HEK293 (cell line): Measurements from ENCODE around the gene ZFYVE1.

Source experiments
- CTCF ChIP-seq: fragments of 450-650 bp; formaldehyde crosslinking; IDR thresholded peaks from 2 replicates; pipeline ENCODE4 v1.5.1; 2016; ENCODE audit warnings: missing biosample characterization, missing genetic modification characterization
- INSM2 ChIP-seq: fragments of 450-650 bp; formaldehyde crosslinking; IDR thresholded peaks from 2 replicates; pipeline ENCODE4 v1.5.1; 2016; ENCODE audit warnings: missing biosample characterization, missing genetic modification characterization
- REST ChIP-seq: fragments of 450-650 bp; formaldehyde crosslinking; IDR thresholded peaks from 2 replicates; pipeline ENCODE4 v1.5.1; 2016; ENCODE audit warnings: missing biosample characterization, missing genetic modification characterization
- YY1 ChIP-seq: fragments of 450-650 bp; formaldehyde crosslinking; IDR thresholded peaks from 2 replicates; pipeline ENCODE4 v1.5.1; 2018; ENCODE audit warnings: missing biosample characterization, missing genetic modification characterization
- ZBTB21 ChIP-seq: fragments of 450-650 bp; formaldehyde crosslinking; IDR thresholded peaks from 2 replicates; pipeline ENCODE4 v1.5.1; 2017; ENCODE audit warnings: missing biosample characterization, missing genetic modification characterization
- ZBTB44 ChIP-seq: fragments of 450-650 bp; IDR thresholded peaks from 2 replicates; pipeline ENCODE4 v1.5.1; 2018; ENCODE audit warnings: missing biosample characterization, mild to moderate bottlenecking, missing genetic modification characterization
- ZNF121 ChIP-seq: fragments of 450-650 bp; formaldehyde crosslinking; IDR thresholded peaks from 2 replicates; pipeline ENCODE4 v1.5.1; 2016; ENCODE audit warnings: missing biosample characterization, missing genetic modification characterization
- ZNF146 ChIP-seq: fragments of 450-650 bp; formaldehyde crosslinking; IDR thresholded peaks from 2 replicates; pipeline ENCODE4 v1.5.1; 2016; ENCODE audit warnings: missing biosample characterization, missing genetic modification characterization
- ZNF175 ChIP-seq: fragments of 450-650 bp; formaldehyde crosslinking; IDR thresholded peaks from 2 replicates; pipeline ENCODE4 v1.5.1; 2016; ENCODE audit warnings: missing biosample characterization, missing genetic modification characterization
- ZNF19 ChIP-seq: fragments of 450-650 bp; formaldehyde crosslinking; IDR thresholded peaks from 2 replicates; pipeline ENCODE4; 2016; ENCODE audit warnings: missing biosample characterization, missing genetic modification characterization, low read depth
- ZNF274 ChIP-seq, 2 experiments: fragments of 200-500 bp in 1 of 2; fragments of 450-650 bp in 1 of 2; sonication (Bioruptor generic) in 1 of 2; formaldehyde crosslinking in 1 of 2; IDR thresholded peaks; 2 replicates each; pipeline versions ENCODE4 v1.5.1 to v1.6.1; 2014 to 2016; ENCODE audit warnings: borderline replicate concordance in 1 of 2, inconsistent platforms in 1 of 2, low read length in 1 of 2, missing biosample characterization in 1 of 2, missing genetic modification characterization in 1 of 2
- ZNF501 ChIP-seq: fragments of 450-650 bp; formaldehyde crosslinking; IDR thresholded peaks from 2 replicates; pipeline ENCODE4 v1.5.1; 2016; ENCODE audit warnings: missing biosample characterization, missing genetic modification characterization
- ZNF768 ChIP-seq: fragments of 450-650 bp; formaldehyde crosslinking; IDR thresholded peaks from 2 replicates; pipeline ENCODE4 v1.5.1; 2018; ENCODE audit warnings: missing biosample characterization, mild to moderate bottlenecking, missing genetic modification characterization

- TF ChIP-seq INSM2 (tag by site-specific recombination) (no peak), ZBTB21 (no peak), ZNF501 (no peak), ZNF175 (tag by site-specific recombination) (no peak), YY1 (no peak), ZNF19 (tag by site-specific recombination) (no peak), ZNF121 (tag by site-specific recombination) (no peak), ZBTB44 (no peak), REST (tag by site-specific recombination) (no peak), ZNF274 (IDR thresholded peaks at IDR 0.05; ENCODE audit: low read length) (no peak), ZNF274 (tag by site-specific recombination; IDR thresholded peaks at IDR 0.05; ENCODE audit: borderline replicate concordance) (no peak), ZNF768 (no peak), ZNF146 (tag by site-specific recombination) (no peak), CTCF (tag by site-specific recombination) (no peak)
Observed at GRCh38 chr14:72986214-72986613, 40.7 kb downstream of the ZFYVE1 start.
